ENCODE data around the gene GBF1. TPM values are rescaled to one million over a fixed set of nuclear protein-coding genes. Genes with fewer than 3 reads are reported as not detected.

Gene GBF1
- polyA plus RNA-seq, 1 donor from 2014 or later, result 14.9 TPM

DNA sequence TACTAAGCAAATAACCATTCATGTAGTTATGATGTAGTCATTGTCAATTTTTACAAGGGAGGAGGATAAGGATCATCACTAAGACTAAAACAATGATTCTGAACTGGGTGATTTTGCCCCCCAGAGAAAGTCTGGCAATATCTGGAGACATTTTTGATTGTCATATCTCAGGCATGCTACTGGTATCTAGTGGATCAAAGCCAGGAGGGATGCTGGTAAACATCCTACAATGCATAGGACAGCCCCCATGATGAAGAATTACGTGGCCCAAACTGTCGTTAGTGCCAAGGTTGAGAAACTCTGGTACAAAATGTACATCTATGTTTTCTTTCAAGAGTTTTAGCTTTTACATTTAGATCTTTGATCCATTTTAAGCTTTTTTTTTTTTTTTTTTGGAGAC is 57.3 kb downstream of the GBF1 start:
- Histone ChIP-seq H3K27me3 (ENCODE audit: insufficient read depth, low read depth, low read length) (no peaks in the 10 kb centered on the region), H3K9ac (ENCODE audit: low read length) (no peak overlapping the region), H3F3A (ENCODE audit: insufficient read depth, low read length, poor library complexity, severe bottlenecking) (no peaks in the 10 kb centered on the region), H3K79me2 (replicated peaks; ENCODE audit: insufficient read depth, low read length) (peaks cover 4% of the 10 kb centered on the region), H3K4me3 (ENCODE audit: low read length) (no peak overlapping the region), H4K20me1 (ENCODE audit: insufficient read depth) (no peaks in the 10 kb centered on the region), H3K9me3 (ENCODE audit: low read length) (no peaks in the 10 kb centered on the region), H3K36me3 (ENCODE audit: insufficient read depth, low read length) (no peaks in the 10 kb centered on the region), H3K27ac (ENCODE audit: low read length) (no peak overlapping the region), H3K4me2 (ENCODE audit: low read length) (no peak overlapping the region), H2AFZ (ENCODE audit: low read depth, low read length) (no peak overlapping the region), H3K9me2 (ENCODE audit: insufficient read depth, low read length) (no peaks in the 10 kb centered on the region)
- no peak for TF ChIP-seq EP300 (conservative IDR thresholded peaks at IDR 0.05; ENCODE audit: poor library complexity, severe bottlenecking)
- no peak for TF ChIP-seq TAF1 (IDR thresholded peaks at IDR 0.05; ENCODE audit: low read depth)
- TF ChIP-seq SMC3 (conservative IDR thresholded peaks at IDR 0.05; ENCODE audit: poor library complexity), result no peak
- TF ChIP-seq CTCF (IDR thresholded peaks at IDR 0.05; ENCODE audit: poor library complexity, severe bottlenecking), result no peak
- no peak for TF ChIP-seq POLR2AphosphoS5 (IDR thresholded peaks at IDR 0.05)
- no peak for TF ChIP-seq EZH2 (IDR thresholded peaks at IDR 0.05; ENCODE audit: borderline replicate concordance, insufficient read depth, low read length, poor library complexity, severe bottlenecking)
- no peak for TF ChIP-seq RAD21 (conservative IDR thresholded peaks at IDR 0.05)
- TF ChIP-seq, protein P1, sequence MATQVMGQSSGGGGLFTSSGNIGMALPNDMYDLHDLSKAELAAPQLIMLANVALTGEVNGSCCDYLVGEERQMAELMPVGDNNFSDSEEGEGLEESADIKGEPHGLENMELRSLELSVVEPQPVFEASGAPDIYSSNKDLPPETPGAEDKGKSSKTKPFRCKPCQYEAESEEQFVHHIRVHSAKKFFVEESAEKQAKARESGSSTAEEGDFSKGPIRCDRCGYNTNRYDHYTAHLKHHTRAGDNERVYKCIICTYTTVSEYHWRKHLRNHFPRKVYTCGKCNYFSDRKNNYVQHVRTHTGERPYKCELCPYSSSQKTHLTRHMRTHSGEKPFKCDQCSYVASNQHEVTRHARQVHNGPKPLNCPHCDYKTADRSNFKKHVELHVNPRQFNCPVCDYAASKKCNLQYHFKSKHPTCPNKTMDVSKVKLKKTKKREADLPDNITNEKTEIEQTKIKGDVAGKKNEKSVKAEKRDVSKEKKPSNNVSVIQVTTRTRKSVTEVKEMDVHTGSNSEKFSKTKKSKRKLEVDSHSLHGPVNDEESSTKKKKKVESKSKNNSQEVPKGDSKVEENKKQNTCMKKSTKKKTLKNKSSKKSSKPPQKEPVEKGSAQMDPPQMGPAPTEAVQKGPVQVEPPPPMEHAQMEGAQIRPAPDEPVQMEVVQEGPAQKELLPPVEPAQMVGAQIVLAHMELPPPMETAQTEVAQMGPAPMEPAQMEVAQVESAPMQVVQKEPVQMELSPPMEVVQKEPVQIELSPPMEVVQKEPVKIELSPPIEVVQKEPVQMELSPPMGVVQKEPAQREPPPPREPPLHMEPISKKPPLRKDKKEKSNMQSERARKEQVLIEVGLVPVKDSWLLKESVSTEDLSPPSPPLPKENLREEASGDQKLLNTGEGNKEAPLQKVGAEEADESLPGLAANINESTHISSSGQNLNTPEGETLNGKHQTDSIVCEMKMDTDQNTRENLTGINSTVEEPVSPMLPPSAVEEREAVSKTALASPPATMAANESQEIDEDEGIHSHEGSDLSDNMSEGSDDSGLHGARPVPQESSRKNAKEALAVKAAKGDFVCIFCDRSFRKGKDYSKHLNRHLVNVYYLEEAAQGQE (IDR thresholded peaks at IDR 0.05; ENCODE audit: borderline replicate concordance), result no peak
- TF ChIP-seq MXI1 (conservative IDR thresholded peaks at IDR 0.05; ENCODE audit: poor library complexity, severe bottlenecking), result no peak

- Histone ChIP-seq H4K20me1 (ENCODE audit: insufficient read depth) (no peaks in the 10 kb centered on the region), H3K4me2 (ENCODE audit: low read length) (no peak overlapping the region), H3F3A (ENCODE audit: insufficient read depth, low read length, poor library complexity, severe bottlenecking) (no peaks in the 10 kb centered on the region), H3K27me3 (ENCODE audit: insufficient read depth, low read depth, low read length) (no peaks in the 10 kb centered on the region), H3K9me3 (ENCODE audit: low read length) (no peaks in the 10 kb centered on the region), H3K79me2 (replicated peaks; ENCODE audit: insufficient read depth, low read length) (peaks cover 4% of the 10 kb centered on the region), H2AFZ (ENCODE audit: low read depth, low read length) (no peak overlapping the region), H3K27ac (ENCODE audit: low read length) (no peak overlapping the region), H3K4me3 (ENCODE audit: low read length) (no peak overlapping the region), H3K36me3 (ENCODE audit: insufficient read depth, low read length) (no peaks in the 10 kb centered on the region), H3K9ac (ENCODE audit: low read length) (no peak overlapping the region), H3K9me2 (ENCODE audit: insufficient read depth, low read length) (no peaks in the 10 kb centered on the region)
- no peak for TF ChIP-seq MXI1 (conservative IDR thresholded peaks at IDR 0.05; ENCODE audit: poor library complexity, severe bottlenecking)
- TF ChIP-seq, protein P1 (IDR thresholded peaks at IDR 0.05; ENCODE audit: borderline replicate concordance), result no peak
- no peak for TF ChIP-seq SMC3 (conservative IDR thresholded peaks at IDR 0.05; ENCODE audit: poor library complexity)
- no peak for TF ChIP-seq EP300 (conservative IDR thresholded peaks at IDR 0.05; ENCODE audit: poor library complexity, severe bottlenecking)
- TF ChIP-seq TAF1 (IDR thresholded peaks at IDR 0.05; ENCODE audit: low read depth), result no peak
- no peak for TF ChIP-seq CTCF (IDR thresholded peaks at IDR 0.05; ENCODE audit: poor library complexity, severe bottlenecking)
- no peak for TF ChIP-seq POLR2AphosphoS5 (IDR thresholded peaks at IDR 0.05)
- TF ChIP-seq EZH2 (IDR thresholded peaks at IDR 0.05; ENCODE audit: borderline replicate concordance, insufficient read depth, low read length, poor library complexity, severe bottlenecking), result no peak
- TF ChIP-seq RAD21 (conservative IDR thresholded peaks at IDR 0.05), result no peak
Observed at GRCh38 chr10:102306006-102306405, 60.7 kb downstream of the GBF1 start.

Measured in neural cell (in vitro differentiated cells).